Measurements from ENCODE around the gene C1QTNF9. TPM values are rescaled to one million over a fixed set of nuclear protein-coding genes. Genes with fewer than 3 reads are reported as not detected.
A peak's percentile ranks its signal among the peaks of the same experiment; 100 is the strongest.
"Not testable (repeated sequence)": the region's sequence is repeated elsewhere in the genome, so short reads cannot be mapped to it uniquely, and the experiment has no call there.

The C1QTNF9 gene
- total and polyA plus RNA-seq, 2 of the 4 experiments (the other 2 are of a cell fraction): 0.18 to 0.21 TPM

GRCh38 chr13:24358836-24359235 is 49.5 kb downstream of the C1QTNF9 start:
- H2BK120ac ChIP-seq (ENCODE audit: low read depth, low read length); H3K4me1 ChIP-seq (ENCODE audit: control insufficient read depth, insufficient read depth, low read length); H4K91ac ChIP-seq (ENCODE audit: insufficient read depth, low read depth, low read length); H2AK9ac ChIP-seq (replicated peaks; ENCODE audit: low read depth, low read length, poor library complexity); DNase-seq; H3K27me3 ChIP-seq (ENCODE audit: control insufficient read depth, insufficient read depth, low read length); ATAC-seq (ENCODE audit: low read depth); BruUV-seq (replicated peaks); H3K9ac ChIP-seq (ENCODE audit: low read depth, low read length); H2AFZ ChIP-seq (replicated peaks; ENCODE audit: low read length, poor library complexity); H3K27ac ChIP-seq (ENCODE audit: insufficient read depth, low read length); H3K9me3 ChIP-seq (ENCODE audit: control insufficient read depth, insufficient read depth, low read length); H3K23ac ChIP-seq (ENCODE audit: low read depth, low read length); intact Hi-C loops (cut with micrococcal nuclease); H2BK15ac ChIP-seq (ENCODE audit: low read depth, low read length); H4K20me1 ChIP-seq (ENCODE audit: insufficient read depth, low read length); H3K79me1 ChIP-seq (ENCODE audit: low read depth in 1 of 2, low read length in 2 of 2); H3K4me3 ChIP-seq (ENCODE audit: insufficient read depth, low read depth, low read length); H3K4me2 ChIP-seq (ENCODE audit: low read depth, low read length); H2AK5ac ChIP-seq (ENCODE audit: low read depth, low read length); in situ Hi-C loops (cut with MboI; ENCODE audit: low sequenced_read_pairs); H3K14ac ChIP-seq (replicated peaks; ENCODE audit: low read depth, low read length); dilution Hi-C loops (cut with HindIII; ENCODE audit: low sequenced_read_pairs, unreplicated experiment); H4K8ac ChIP-seq (ENCODE audit: low read depth in 2 of 2, low read length in 2 of 2); H3K36me3 ChIP-seq (ENCODE audit: control insufficient read depth, insufficient read depth, low read length); H3K4ac ChIP-seq (ENCODE audit: low read depth, low read length); H4K5ac ChIP-seq (ENCODE audit: low read depth, low read length); H3K56ac ChIP-seq (ENCODE audit: extremely low read depth, insufficient read depth, low read length); H2BK5ac ChIP-seq (ENCODE audit: low read depth, low read length, poor library complexity, severe bottlenecking); CTCF ChIA-PET; H3K18ac ChIP-seq (ENCODE audit: low read depth, low read length); H2BK20ac ChIP-seq (ENCODE audit: low read depth, low read length); POLR2A ChIA-PET (ENCODE audit: unreplicated experiment): not testable (repeated sequence)
- no CpG with 5 or more reads among the region's 16 CpGs for WGBS, 2 experiments (ENCODE audit: extremely low coverage in 2 of 2, insufficient read length in 1 of 2)
- peaks cover 10% of the 10 kb centered on the region for H3K9me1 ChIP-seq (ENCODE audit: insufficient read depth, low read length)

GRCh38 chr13:24359252-24359651 is 49.9 kb downstream of the C1QTNF9 start:
- H4K5ac ChIP-seq (ENCODE audit: low read depth, low read length); H2AK5ac ChIP-seq (ENCODE audit: low read depth, low read length); H2BK20ac ChIP-seq (ENCODE audit: low read depth, low read length); H3K23ac ChIP-seq (ENCODE audit: low read depth, low read length); CTCF ChIA-PET; in situ Hi-C loops (cut with MboI; ENCODE audit: low sequenced_read_pairs); H4K8ac ChIP-seq (ENCODE audit: low read depth in 2 of 2, low read length in 2 of 2); H2BK15ac ChIP-seq (ENCODE audit: low read depth, low read length); H3K4me2 ChIP-seq (ENCODE audit: low read depth, low read length); H3K4ac ChIP-seq (ENCODE audit: low read depth, low read length); H2BK5ac ChIP-seq (ENCODE audit: low read depth, low read length, poor library complexity, severe bottlenecking); intact Hi-C loops (cut with micrococcal nuclease); H3K56ac ChIP-seq (ENCODE audit: extremely low read depth, insufficient read depth, low read length); DNase-seq; H3K4me3 ChIP-seq (ENCODE audit: insufficient read depth, low read depth, low read length); H3K9me3 ChIP-seq (ENCODE audit: control insufficient read depth, insufficient read depth, low read length); H2BK120ac ChIP-seq (ENCODE audit: low read depth, low read length); H3K18ac ChIP-seq (ENCODE audit: low read depth, low read length); H3K27me3 ChIP-seq (ENCODE audit: control insufficient read depth, insufficient read depth, low read length); H3K9ac ChIP-seq (ENCODE audit: low read depth, low read length); H3K36me3 ChIP-seq (ENCODE audit: control insufficient read depth, insufficient read depth, low read length); POLR2A ChIA-PET (ENCODE audit: unreplicated experiment); H3K14ac ChIP-seq (replicated peaks; ENCODE audit: low read depth, low read length); dilution Hi-C loops (cut with HindIII; ENCODE audit: low sequenced_read_pairs, unreplicated experiment); BruUV-seq (replicated peaks); H3K79me1 ChIP-seq (ENCODE audit: low read depth in 1 of 2, low read length in 2 of 2); H4K91ac ChIP-seq (ENCODE audit: insufficient read depth, low read depth, low read length); H3K4me1 ChIP-seq (ENCODE audit: control insufficient read depth, insufficient read depth, low read length); H4K20me1 ChIP-seq (ENCODE audit: insufficient read depth, low read length); H2AK9ac ChIP-seq (replicated peaks; ENCODE audit: low read depth, low read length, poor library complexity); H2AFZ ChIP-seq (replicated peaks; ENCODE audit: low read length, poor library complexity); H3K27ac ChIP-seq (ENCODE audit: insufficient read depth, low read length): not testable (repeated sequence)
- H3K9me1 ChIP-seq (ENCODE audit: insufficient read depth, low read length): peaks cover 10% of the 10 kb centered on the region
- 43% methylated on average over 1 of the region's 9 CpGs; no CpG with 5 or more reads in 1 of the 2 experiments for WGBS, 2 experiments (ENCODE audit: extremely low coverage in 2 of 2, insufficient read length in 1 of 2)
- peak; percentile 46; the same call in 1 of the 2 replicates for ATAC-seq (ENCODE audit: low read depth)

Measured in IMR-90 (cell line).